MM.1S (cell line): ENCODE measurements around the gene CAPN10.

Experiments used
- DNase-seq: peaks from one replicate; pipeline ENCODE4 v3.0.0-alpha.2; 2015
- H2AFZ ChIP-seq: fragments of 300-600 bp; sonication (generic); 2 replicates; pipeline ENCODE4 v1.6.0; 2016; ENCODE audit warnings: antibody characterized with exemption, low read length
- H3F3A ChIP-seq: fragments of 300-600 bp; sonication (generic); 2 replicates; pipeline ENCODE4 v1.6.1; 2016; ENCODE audit warnings: mild to moderate bottlenecking, antibody characterized with exemption, low read length, moderate library complexity, mixed read lengths; ENCODE audit not compliant: insufficient read depth
- H3K27ac ChIP-seq: fragments of 300-600 bp; sonication (generic); 2 replicates; pipeline ENCODE4 v1.5.1; 2016; ENCODE audit warnings: mild to moderate bottlenecking, low read length
- H3K27me3 ChIP-seq: fragments of 300-600 bp; sonication (generic); replicated peaks from 2 replicates; pipeline ENCODE4 v1.6.0; 2016; ENCODE audit warnings: low read length; ENCODE audit not compliant: insufficient read depth
- H3K36me3 ChIP-seq: fragments of 300-600 bp; sonication (generic); replicated peaks from 2 replicates; pipeline ENCODE4 v1.6.1; 2016; ENCODE audit warnings: mild to moderate bottlenecking, low read length, mixed read lengths; ENCODE audit not compliant: insufficient read depth
- H3K4me1 ChIP-seq: fragments of 300-600 bp; sonication (generic); 2 replicates; pipeline ENCODE4 v1.6.1; 2016; ENCODE audit warnings: low read length, mixed read lengths
- H3K4me2 ChIP-seq: fragments of 300-600 bp; sonication (generic); 2 replicates; pipeline ENCODE4 v1.6.0; 2016; ENCODE audit warnings: low read depth, low read length
- H3K4me3 ChIP-seq: fragments of 300-600 bp; sonication (generic); 2 replicates; pipeline ENCODE4 v1.5.1; 2016; ENCODE audit warnings: low read length, mixed read lengths
- H3K79me2 ChIP-seq: fragments of 300-600 bp; sonication (generic); 2 replicates; pipeline ENCODE4 v1.6.1; 2016; ENCODE audit warnings: mixed run types, low read length, mixed read lengths
- H3K9ac ChIP-seq: fragments of 300-600 bp; sonication (generic); 2 replicates; pipeline ENCODE4 v1.6.1; 2016; ENCODE audit warnings: low read length, mixed read lengths
- H3K9me2 ChIP-seq: fragments of 300-600 bp; sonication (generic); replicated peaks from 2 replicates; pipeline ENCODE4 v1.6.1; 2016; ENCODE audit warnings: mild to moderate bottlenecking, low read length, mixed read lengths; ENCODE audit not compliant: insufficient read depth
- H3K9me3 ChIP-seq: fragments of 300-600 bp; sonication (generic); replicated peaks from 2 replicates; pipeline ENCODE4 v1.6.1; 2016; ENCODE audit warnings: mild to moderate bottlenecking, low read length, mixed read lengths; ENCODE audit not compliant: insufficient read depth
- H4K20me1 ChIP-seq: fragments of 300-600 bp; sonication (generic); 2 replicates; pipeline ENCODE4 v1.6.1; 2016; ENCODE audit warnings: mild to moderate bottlenecking, low read length, moderate library complexity, mixed read lengths; ENCODE audit not compliant: insufficient read depth
- EZH2 ChIP-seq: fragments of 300-600 bp; sonication (generic); optimal IDR thresholded peaks from 2 replicates; pipeline ENCODE3; 2017; ENCODE audit warnings: low read depth, mild to moderate bottlenecking, antibody characterized with exemption, low read length, mixed read lengths
- EZH2phosphoT487 ChIP-seq: fragments of 300-600 bp; sonication (generic); IDR thresholded peaks from 2 replicates; pipeline ENCODE4 v1.6.1; 2018; ENCODE audit warnings: antibody characterized with exemption, low read length
- TF ChIP-seq, protein P1 (sequence below): fragments of 300-600 bp; sonication (generic); IDR thresholded peaks from 2 replicates; pipeline ENCODE4 v1.5.1; 2016; ENCODE audit warnings: antibody characterized with exemption, low read length, mixed read lengths

Gene CAPN10

DNA sequence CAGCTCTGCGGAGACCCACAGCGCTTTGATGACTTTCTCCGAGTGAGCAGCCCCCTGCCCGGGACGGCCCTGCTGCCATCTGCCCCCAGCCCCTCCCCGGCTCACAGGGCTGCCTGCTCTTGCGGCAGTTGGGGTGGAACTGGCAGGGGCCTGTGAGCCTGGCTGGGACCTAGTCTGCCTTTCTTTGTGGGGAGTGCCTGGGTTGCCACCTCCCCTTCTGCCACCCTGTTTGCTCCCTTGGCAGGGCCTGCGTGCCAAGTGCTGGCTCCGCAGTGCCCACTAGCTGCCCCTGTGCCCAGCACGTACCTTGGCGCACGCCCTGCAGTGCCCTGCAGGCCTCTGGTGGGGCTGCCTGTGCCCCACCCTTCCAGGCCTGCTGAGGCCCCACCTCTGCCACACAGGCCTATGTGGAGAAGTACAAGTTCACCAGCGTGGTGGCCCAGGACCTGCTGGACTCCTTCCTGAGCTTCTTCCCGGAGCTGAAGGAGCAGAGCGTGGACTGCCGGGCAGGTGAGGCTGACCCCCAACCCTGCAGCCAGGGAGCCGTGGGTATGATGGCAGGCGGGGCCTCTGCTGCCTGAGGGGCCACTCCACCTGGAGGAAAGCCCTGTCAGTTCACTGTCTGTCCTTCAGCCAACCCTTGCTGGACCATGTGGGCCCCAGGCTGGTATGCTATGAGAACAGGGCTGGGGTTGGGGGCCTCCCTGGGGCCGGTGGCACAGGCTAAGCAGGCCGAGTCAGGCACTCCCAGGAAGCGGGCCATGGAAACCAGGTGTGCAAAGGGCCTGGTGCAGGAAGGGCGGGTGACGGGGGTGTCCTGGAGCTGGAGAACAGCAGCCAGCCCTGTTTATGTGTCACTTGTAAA, 11.2 kb upstream of the CAPN10 start:
- Histone ChIP-seq H3F3A (peaks cover 20% of the 10 kb centered on the region), H3K36me3 (no peaks in the 10 kb centered on the region), H3K9me3 (no peaks in the 10 kb centered on the region), H3K27ac (no peak overlapping the region), H3K27me3 (no peaks in the 10 kb centered on the region), H4K20me1 (no peaks in the 10 kb centered on the region), H3K4me1 (peaks cover 24% of the 10 kb centered on the region), H3K79me2 (peaks cover 33% of the 10 kb centered on the region), H3K4me3 (no peak overlapping the region), H3K9me2 (no peaks in the 10 kb centered on the region), H3K4me2 (no peak overlapping the region), H3K9ac (no peak overlapping the region), H2AFZ (no peak overlapping the region)
- TF ChIP-seq EZH2phosphoT487: no peak
- TF ChIP-seq EZH2: no peak
- TF ChIP-seq, protein P1, sequence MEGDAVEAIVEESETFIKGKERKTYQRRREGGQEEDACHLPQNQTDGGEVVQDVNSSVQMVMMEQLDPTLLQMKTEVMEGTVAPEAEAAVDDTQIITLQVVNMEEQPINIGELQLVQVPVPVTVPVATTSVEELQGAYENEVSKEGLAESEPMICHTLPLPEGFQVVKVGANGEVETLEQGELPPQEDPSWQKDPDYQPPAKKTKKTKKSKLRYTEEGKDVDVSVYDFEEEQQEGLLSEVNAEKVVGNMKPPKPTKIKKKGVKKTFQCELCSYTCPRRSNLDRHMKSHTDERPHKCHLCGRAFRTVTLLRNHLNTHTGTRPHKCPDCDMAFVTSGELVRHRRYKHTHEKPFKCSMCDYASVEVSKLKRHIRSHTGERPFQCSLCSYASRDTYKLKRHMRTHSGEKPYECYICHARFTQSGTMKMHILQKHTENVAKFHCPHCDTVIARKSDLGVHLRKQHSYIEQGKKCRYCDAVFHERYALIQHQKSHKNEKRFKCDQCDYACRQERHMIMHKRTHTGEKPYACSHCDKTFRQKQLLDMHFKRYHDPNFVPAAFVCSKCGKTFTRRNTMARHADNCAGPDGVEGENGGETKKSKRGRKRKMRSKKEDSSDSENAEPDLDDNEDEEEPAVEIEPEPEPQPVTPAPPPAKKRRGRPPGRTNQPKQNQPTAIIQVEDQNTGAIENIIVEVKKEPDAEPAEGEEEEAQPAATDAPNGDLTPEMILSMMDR: no peak
- no peak for DNase-seq

DNA sequence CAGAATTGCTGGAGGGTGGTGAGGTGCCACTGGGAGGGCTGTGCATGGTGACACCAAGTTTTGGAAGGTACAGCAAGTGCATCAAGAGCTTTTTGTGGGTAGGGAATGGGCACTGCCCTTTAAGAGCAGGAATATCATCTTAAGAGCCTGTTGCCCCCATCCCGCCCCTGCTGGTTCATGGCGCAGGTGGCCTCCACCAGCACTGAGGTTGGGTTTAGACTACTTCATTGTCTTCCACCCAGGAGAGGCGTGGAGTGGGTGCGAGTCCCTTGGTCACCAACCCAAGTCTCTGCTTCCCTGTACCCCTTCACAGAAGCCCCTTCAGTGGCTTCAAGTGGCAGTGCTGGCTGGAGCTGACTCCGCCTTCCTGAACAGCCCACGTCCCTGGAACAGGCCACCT, 10.5 kb upstream of the CAPN10 start:
- H3K36me3 ChIP-seq: no peaks in the 10 kb centered on the region
- peaks cover 28% of the 10 kb centered on the region for H3K79me2 ChIP-seq
- H2AFZ ChIP-seq: no peak overlapping the region
- H3K27ac ChIP-seq: no peak overlapping the region
- TF ChIP-seq, protein P1: no peak
- TF ChIP-seq EZH2 (no peak), EZH2phosphoT487 (no peak)
- H3K27me3 ChIP-seq: no peaks in the 10 kb centered on the region
- no peaks in the 10 kb centered on the region for H4K20me1 ChIP-seq
- peaks cover 24% of the 10 kb centered on the region for H3F3A ChIP-seq
- no peak overlapping the region for H3K9ac ChIP-seq
- DNase-seq: no peak
- peaks cover 31% of the 10 kb centered on the region for H3K4me1 ChIP-seq
- H3K4me3 ChIP-seq: no peak overlapping the region
- no peak overlapping the region for H3K4me2 ChIP-seq
- no peaks in the 10 kb centered on the region for H3K9me2 ChIP-seq
- H3K9me3 ChIP-seq: no peaks in the 10 kb centered on the region

DNA sequence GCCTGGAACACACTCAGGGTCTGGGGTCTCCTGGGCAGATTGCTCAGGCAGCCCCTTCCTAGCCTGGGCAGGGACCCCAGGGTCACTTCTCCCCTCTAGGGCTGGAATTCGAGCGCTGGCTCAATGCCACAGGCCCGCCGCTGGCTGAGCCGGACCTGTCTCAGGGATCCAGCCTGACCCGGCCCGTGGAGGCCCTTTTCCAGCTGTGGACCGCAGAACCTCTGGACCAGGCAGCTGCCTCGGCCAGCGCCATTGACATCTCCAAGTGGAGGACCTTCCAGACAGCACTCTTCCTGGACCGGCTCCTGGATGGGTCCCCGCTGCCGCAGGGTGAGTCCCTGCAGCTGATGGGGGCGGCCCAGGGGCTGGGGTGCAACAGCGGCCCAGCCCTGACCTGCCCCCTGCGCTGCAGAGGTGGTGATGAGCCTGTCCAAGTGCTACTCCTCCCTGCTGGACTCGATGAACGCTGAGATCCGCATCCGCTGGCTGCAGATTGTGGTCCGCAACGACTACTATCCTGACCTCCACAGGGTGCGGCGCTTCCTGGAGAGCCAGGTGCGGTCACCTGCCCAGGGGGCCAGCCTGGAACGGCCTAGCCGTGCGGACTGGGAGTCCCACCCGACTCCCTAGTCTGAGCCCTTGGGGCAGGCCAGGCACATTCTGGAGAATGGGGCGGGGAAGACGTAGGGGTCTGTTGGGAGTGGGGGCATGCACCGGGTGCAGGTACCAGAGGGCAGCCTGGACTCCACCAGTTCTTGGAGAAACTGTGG, 9.9 kb upstream of the CAPN10 start:
- Histone ChIP-seq H3K36me3 (no peaks in the 10 kb centered on the region), H3K9me3 (no peaks in the 10 kb centered on the region), H3K79me2 (peaks cover 23% of the 10 kb centered on the region), H3K4me3 (no peak overlapping the region), H2AFZ (no peak overlapping the region), H3K9me2 (no peaks in the 10 kb centered on the region), H3F3A (peaks cover 27% of the 10 kb centered on the region), H3K4me2 (no peak overlapping the region), H4K20me1 (no peaks in the 10 kb centered on the region), H3K4me1 (peaks cover 31% of the 10 kb centered on the region), H3K27ac (no peak overlapping the region), H3K9ac (no peak overlapping the region), H3K27me3 (no peaks in the 10 kb centered on the region)
- TF ChIP-seq EZH2 (no peak), EZH2phosphoT487 (no peak)
- TF ChIP-seq, protein P1: no peak
- DNase-seq: no peak
